ENCODE data around the gene ACTL10. TPM values are rescaled to one million over a fixed set of nuclear protein-coding genes. Genes with fewer than 3 reads are reported as not detected.

ACTL10 gene
- total RNA-seq, 2 donors from 2014 or later: 2.6 to 3.1 TPM

- ATAC-seq (ENCODE audit: insufficient number of reproducible peaks, low FRiP score, low read depth) (no peak), DNase-seq (ENCODE audit: low spot score) (no peak)
- no peak for TF ChIP-seq CTCF (IDR thresholded peaks at IDR 0.05)
- no peaks in the 10 kb centered on the region for H3K4me1 ChIP-seq (ENCODE audit: control insufficient read depth in 1 of 2, low read depth in 2 of 2)
- no peak overlapping the region for H3K4me3 ChIP-seq
- H3K36me3 ChIP-seq: peaks cover 39% of the 10 kb centered on the region
- H3K27me3 ChIP-seq (replicated peaks; ENCODE audit: insufficient read depth): no peaks in the 10 kb centered on the region
- H3K9me3 ChIP-seq: no peaks in the 10 kb centered on the region
- no peak overlapping the region for H3K27ac ChIP-seq
These were observed 42.7 kb downstream of the ACTL10 start for GRCh38 chr20:33709398-33709797.

- H3K4me1 ChIP-seq (ENCODE audit: control insufficient read depth in 1 of 2, low read depth in 2 of 2): no peaks in the 10 kb centered on the region
- no peak overlapping the region for H3K27ac ChIP-seq
- peaks cover 39% of the 10 kb centered on the region for H3K36me3 ChIP-seq
- no peaks in the 10 kb centered on the region for H3K27me3 ChIP-seq (replicated peaks; ENCODE audit: insufficient read depth)
- ATAC-seq (ENCODE audit: insufficient number of reproducible peaks, low FRiP score, low read depth) (no peak), DNase-seq (ENCODE audit: low spot score) (no peak)
- no peaks in the 10 kb centered on the region for H3K9me3 ChIP-seq
- no peak for TF ChIP-seq CTCF (IDR thresholded peaks at IDR 0.05)
- H3K4me3 ChIP-seq: no peak overlapping the region
These were observed 43.3 kb downstream of the ACTL10 start for GRCh38 chr20:33709905-33710541.

GRCh38 chr20:33710681-33711445 is 44.1 kb downstream of the ACTL10 start:
- H3K4me3 ChIP-seq: no peak overlapping the region
- H3K27me3 ChIP-seq (replicated peaks; ENCODE audit: insufficient read depth): no peaks in the 10 kb centered on the region
- H3K4me1 ChIP-seq (ENCODE audit: control insufficient read depth in 1 of 2, low read depth in 2 of 2): no peaks in the 10 kb centered on the region
- H3K27ac ChIP-seq: no peak overlapping the region
- no peak for DNase-seq (ENCODE audit: low spot score)
- no peaks in the 10 kb centered on the region for H3K9me3 ChIP-seq
- H3K36me3 ChIP-seq: peaks cover 38% of the 10 kb centered on the region
- no peak for TF ChIP-seq CTCF (IDR thresholded peaks at IDR 0.05)
- no peak for ATAC-seq (ENCODE audit: insufficient number of reproducible peaks, low FRiP score, low read depth)

- Histone ChIP-seq H3K27ac (no peak overlapping the region), H3K4me1 (ENCODE audit: control insufficient read depth in 1 of 2, low read depth in 2 of 2) (no peaks in the 10 kb centered on the region), H3K36me3 (peaks cover 36% of the 10 kb centered on the region), H3K27me3 (replicated peaks; ENCODE audit: insufficient read depth) (no peaks in the 10 kb centered on the region), H3K9me3 (no peaks in the 10 kb centered on the region), H3K4me3 (no peak overlapping the region)
- no peak for DNase-seq (ENCODE audit: low spot score)
- TF ChIP-seq CTCF (IDR thresholded peaks at IDR 0.05): no peak
- ATAC-seq (ENCODE audit: insufficient number of reproducible peaks, low FRiP score, low read depth): no peak
These were observed 44.6 kb downstream of the ACTL10 start for GRCh38 chr20:33711446-33711738.

- peaks cover 0 to 4% of the 10 kb centered on the region in 2 donors for H3K4me1 ChIP-seq (ENCODE audit: control insufficient read depth in 1 of 2, low read depth in 2 of 2)
These were observed 47.2 kb downstream of the ACTL10 start for GRCh38 chr20:33713865-33714367.

More at GRCh38 chr20:33713865-33714367, 47.2 kb downstream of the ACTL10 start:
- no peak for DNase-seq (ENCODE audit: low spot score)
- no peaks in the 10 kb centered on the region for H3K27me3 ChIP-seq (replicated peaks; ENCODE audit: insufficient read depth)
- TF ChIP-seq CTCF (IDR thresholded peaks at IDR 0.05): no peak
- ATAC-seq (ENCODE audit: insufficient number of reproducible peaks, low FRiP score, low read depth): no peak
- H3K9me3 ChIP-seq: no peaks in the 10 kb centered on the region
- H3K4me3 ChIP-seq: no peak overlapping the region
- H3K36me3 ChIP-seq: peaks cover 29% of the 10 kb centered on the region
- H3K27ac ChIP-seq: no peak overlapping the region
